Endometrial microvascular endothelial cells (primary cell): ENCODE results near the gene TMED6. TPM values are rescaled to one million over a fixed set of nuclear protein-coding genes. Genes with fewer than 3 reads are reported as not detected.
"Not testable (repeated sequence)": the region's sequence is repeated elsewhere in the genome, so short reads cannot be mapped to it uniquely, and the experiment has no call there.

ENCODE experiments used
- in situ Hi-C: cut with HindIII; loops from 2 replicates; pipeline ENCODE4 v1.10.0; 2017; ENCODE audit warnings: low sequenced_read_pairs, low pct_unique_long_range_greater_than_20kb; ENCODE audit errors: inconsistent ontology term
- total RNA-seq: library from RNA; depleted of rRNA; stranded (reverse); fragments of >200 nt; gene quantifications from one replicate; pipeline ENCODE4 v1.2.3, GENCODE V29; 2015; ENCODE audit errors: inconsistent ontology term

TMED6 gene
- total RNA-seq, 1 donor from 2014 or later: not detected

GRCh38 chr16:69365901-69366300 lies 14.3 kb upstream of the TMED6 start:
- in situ Hi-C loops: no loop called here

- in situ Hi-C loops: no loop called here
Measured at GRCh38 chr16:69364088-69364487, 12.5 kb upstream of the TMED6 start.

GRCh38 chr16:69363281-69363717 lies 11.7 kb upstream of the TMED6 start:
- in situ Hi-C loops: no loop called here

DNA sequence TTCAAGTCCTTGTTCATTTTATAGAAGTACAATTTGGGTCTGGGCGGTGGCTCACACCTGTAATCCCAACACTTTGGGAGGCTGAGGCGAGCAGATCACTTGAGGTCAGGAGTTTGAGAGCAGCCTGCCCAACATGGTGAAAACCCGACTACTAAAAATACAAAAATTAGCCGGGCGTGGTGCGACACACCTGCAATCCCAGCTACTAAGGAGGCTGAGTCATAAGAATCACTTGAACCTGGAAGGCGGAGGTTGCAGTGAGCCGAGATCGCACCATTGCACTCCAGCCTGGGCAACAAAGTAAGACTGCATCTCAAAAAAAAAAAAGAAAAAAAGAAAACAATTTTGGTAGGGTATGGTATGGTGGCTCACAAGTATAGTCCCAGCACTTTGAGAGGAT lies 8.5 kb upstream of the TMED6 start:
- in situ Hi-C loops: not testable (repeated sequence)

DNA sequence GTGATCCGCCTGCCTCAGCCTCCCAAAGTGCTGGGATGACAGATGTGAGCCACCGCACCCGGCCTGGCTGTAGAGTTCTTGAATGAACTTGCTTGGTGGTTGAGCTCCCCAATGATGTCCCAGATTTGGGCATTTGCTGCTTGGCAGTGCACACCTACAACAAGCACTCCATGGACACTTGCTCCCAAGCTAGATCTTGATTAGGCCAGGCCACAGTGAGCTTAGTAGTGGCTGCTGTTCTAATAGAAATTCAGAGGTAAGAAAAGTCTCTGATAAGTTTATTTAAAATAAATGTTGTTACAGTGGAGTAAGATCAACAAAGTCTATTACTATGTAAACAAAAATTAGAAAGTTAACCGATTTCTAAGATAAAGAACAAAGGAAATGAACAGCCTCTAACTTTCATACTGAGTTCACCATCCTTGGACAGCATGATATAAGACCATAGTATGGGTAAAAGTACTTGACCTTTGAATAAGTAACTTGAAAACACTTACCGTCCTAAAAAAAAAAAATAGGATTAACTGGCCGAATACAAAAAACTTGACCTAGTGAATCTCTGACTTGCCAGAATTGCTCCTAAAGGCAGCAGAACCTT lies 951 bp downstream of the TMED6 start:
- in situ Hi-C loops: no loop called here

GRCh38 chr16:69349536-69349935 lies 2.0 kb downstream of the TMED6 start:
- in situ Hi-C loops: no loop called here

DNA sequence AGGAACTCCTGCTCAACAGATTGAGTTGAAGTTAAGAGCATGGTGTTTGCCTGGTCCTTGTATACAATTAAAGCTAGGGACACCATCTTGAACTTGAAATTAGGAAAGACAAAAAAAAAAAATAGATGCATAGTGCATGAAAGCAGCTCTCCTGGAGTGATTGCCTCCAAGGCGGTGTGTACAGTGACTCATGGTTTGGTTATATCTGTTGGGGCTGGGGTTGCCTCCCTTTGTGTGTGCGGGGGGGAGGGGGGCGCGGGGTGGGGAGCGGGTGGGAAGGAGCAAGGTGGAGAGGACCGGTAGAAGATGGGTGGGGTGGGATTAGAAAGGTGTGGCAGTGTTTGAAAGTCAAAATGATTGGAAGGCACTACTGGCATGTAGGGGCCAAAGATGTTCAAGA lies 3.4 kb downstream of the TMED6 start:
- in situ Hi-C loops: no loop called here

- in situ Hi-C loops: no loop called here
Measured at GRCh38 chr16:69346683-69347082, 4.9 kb downstream of the TMED6 start.

DNA sequence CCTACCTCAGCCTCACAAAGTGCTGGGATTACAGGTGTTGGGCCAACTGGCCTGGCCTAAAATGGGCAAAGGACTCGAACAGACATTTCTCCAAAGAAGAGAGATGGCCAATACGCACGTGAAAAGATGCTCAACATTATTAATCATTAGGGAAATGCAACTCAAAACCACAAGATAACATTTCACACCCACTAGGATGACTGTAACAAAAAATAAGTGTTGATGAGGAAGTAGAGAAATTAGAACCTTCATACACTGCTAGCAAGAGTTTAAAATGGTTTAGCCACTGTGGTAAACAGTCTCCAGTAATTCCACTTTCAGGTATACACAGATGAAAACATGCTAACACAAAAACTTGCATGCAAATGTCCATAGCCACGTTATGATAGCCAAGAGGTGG lies 5.7 kb downstream of the TMED6 start:
- in situ Hi-C loops: no loop called here

DNA sequence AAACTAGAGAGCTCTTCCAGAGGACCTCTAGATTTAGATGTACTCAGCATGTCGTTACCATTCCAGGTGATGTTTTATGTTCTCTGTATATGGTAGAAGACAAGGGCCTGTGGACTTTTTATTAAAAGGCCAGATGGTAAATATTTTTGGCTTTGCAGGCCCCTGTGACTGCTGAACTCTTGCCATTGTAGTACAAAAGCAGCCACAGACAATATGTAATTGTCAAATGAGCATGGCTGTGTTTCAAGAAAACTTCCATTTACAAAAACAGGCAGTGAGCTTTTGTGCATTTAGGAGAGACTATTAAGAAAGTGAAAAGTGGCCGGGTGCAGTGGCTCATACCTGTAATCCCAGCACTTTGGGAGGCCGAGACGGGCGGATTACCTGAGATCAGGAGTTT lies 7.4 kb downstream of the TMED6 start:
- in situ Hi-C loops: no loop called here

GRCh38 chr16:69340095-69340644 lies 11.4 kb downstream of the TMED6 start:
- in situ Hi-C loops: no loop called here

DNA sequence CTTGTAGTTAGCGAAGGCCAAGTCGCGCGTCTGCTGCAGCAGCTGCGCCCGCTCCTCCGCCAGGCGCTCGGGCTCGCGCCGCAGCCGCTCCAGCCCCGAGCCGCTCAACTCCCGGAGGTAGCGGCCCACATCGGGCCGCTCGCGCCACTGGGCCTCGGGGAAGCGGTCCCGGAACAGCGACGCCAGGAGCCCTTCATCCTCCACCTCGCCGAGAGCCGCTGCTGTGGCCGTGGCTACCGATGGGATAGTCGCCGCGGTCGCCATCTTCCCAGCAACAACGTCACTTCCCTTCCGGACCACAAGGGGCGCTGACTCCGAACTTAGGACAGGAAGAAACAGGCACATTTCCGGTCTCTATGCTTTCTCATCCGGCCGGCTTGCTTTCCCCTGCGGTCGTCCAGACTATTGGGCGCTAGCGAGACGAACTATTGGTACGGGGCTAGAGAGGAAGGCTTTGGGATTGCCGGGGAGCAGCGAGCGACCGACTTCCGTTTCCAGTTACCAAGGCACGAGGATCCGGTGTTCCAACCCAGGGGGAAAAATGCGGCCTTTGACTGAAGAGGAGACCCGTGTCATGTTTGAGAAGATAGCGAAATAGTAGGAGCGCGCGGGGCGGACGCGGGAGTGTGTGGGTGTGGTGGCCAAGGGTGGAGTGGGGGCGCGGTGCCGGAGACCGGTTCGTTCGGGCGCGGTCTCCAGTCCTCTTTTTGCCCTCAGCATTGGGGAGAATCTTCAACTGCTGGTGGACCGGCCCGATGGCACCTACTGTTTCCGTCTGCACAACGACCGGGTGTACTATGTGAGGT lies 12.1 kb downstream of the TMED6 start, which contains the start of the genes COG8 and NIP7:
Gene COG8 (minus strand): TSS at position 276 of the 806 bp plus-strand sequence. CDS start 12 bp downstream, at position 264.
Gene NIP7 (plus strand): TSS at position 484 of the 806 bp plus-strand sequence. CDS start 58 bp downstream, at position 542.
- in situ Hi-C loops: no loop called here

GRCh38 chr16:69338557-69339288 lies 12.9 kb downstream of the TMED6 start:
- in situ Hi-C loops: no loop called here

GRCh38 chr16:69334696-69335095 lies 16.9 kb downstream of the TMED6 start:
- in situ Hi-C loops: no loop called here

DNA sequence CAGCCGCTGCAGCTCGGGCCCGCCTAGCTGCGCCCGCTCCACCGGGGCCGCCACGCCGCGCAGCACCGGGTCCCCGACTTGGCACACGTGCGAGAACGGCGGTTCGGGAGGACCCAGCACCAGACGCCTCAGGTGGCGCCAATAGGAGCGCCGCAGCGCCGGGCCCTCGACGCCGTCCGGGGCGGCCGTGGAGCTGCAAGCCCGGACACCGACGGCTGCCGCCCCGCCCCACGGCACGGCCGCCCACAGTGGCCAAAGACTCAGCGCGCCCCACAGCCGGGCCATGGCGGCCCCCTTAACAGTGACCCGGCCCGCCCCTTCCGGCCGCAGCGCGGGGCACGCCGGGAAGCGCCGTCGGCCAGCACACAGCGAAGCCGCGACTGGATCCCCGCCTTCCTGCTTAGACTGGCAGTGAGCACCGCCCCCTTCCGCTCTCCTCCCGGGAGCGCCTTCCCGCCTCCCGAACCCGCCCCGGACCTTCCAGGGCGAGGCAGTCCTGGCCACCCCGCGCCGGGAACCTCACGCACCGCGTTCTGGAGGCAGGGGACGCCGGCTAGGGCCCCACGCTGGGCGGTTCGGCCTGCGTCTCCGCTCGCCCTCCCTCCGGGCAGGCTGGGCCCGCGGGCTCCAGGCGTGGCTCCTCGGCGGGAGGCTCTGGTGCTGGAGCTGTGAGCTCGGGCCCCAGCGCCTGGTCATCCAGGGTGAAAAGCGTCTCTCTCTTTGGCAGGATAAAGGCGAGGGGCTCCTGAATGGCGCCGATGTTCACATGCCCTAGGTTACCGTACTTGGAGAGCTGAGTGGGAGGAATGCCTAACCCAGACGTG lies 21.1 kb downstream of the TMED6 start, which contains the start of gene PDF:
Gene PDF (minus strand): TSS at position 303 of the 824 bp plus-strand sequence. CDS start 18 bp downstream, at position 285.
- in situ Hi-C loops: no loop called here

DNA sequence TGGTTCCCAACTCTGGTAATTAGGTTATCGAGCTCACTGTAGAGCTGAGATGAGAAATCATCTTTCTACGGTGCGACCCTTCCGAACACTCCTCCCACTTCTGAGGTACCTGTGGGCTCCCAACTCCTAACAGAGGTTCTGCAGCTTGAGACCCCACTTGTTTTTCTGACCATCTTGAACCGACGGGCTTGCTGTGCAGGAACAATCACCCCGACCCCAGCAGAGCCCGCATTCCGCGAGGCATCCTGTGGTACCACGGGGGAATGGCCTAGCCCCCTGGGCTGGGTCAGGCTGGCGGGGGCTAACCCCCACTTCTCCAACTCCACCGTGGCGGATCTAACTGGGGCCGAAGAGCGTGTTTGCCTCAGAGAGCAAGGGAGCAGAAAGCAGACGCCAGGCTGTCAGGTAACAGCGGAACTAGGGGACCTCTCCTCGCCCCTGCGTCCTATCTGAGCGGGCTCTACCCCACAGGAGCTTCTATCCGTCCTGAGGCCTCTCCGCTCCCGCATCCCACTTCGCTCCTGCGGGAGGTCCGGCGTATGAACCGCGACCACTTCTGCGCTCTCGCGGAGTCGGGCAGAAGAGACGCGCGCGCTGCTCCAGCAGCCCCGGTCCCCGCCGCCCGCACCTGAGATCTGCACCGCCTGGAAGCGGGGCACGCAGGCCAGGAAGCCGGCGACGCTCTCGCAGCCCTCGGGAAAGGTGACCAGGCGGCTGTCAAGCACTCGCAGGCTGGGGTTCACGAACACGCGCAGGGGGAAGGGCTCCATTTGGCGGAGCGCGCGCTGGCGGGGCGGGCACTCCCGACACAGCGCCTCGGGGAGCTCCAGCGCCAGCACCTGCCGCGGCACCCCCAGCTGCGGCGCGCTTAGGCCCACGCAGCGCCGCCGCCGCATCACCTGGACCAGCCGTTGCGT lies 22.0 kb downstream of the TMED6 start:
- in situ Hi-C loops: no loop called here

- in situ Hi-C loops: no loop called here
Measured at GRCh38 chr16:69328854-69329316, 22.7 kb downstream of the TMED6 start.
